ENCODE data around the gene VTCN1. TPM values are rescaled to one million over a fixed set of nuclear protein-coding genes. Genes with fewer than 3 reads are reported as not detected.
"Not testable (repeated sequence)": the region's sequence is repeated elsewhere in the genome, so short reads cannot be mapped to it uniquely, and the experiment has no call there.

Gene VTCN1
- total RNA-seq, 4 donors from 2014 or later: not detected

DNA sequence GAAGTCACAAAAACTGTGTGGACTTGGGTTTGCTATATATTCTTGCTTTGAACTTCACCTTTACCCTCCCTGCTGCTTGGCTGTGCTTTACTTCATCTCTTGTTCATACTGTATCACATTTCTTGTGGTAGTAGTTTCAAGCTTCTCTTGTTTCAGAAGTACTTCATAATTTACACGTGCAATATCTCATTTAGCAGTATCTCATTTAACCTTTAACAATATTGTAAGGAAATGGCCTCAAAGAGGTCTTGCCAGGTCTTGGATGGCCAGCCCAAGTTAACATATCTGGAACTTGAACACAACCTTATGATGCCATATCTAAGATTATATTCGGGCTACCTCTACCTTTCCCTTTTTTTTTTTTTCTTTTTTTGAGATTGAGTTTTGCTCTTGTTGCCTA is 87.5 kb downstream of the VTCN1 start:
- Histone ChIP-seq H3K27ac (replicated peaks in 1 of 4) (no peak overlapping the region), H3K27me3 (no peaks in the 10 kb centered on the region), H3K4me1 (peaks cover 14 to 19% (median 18%) of the 10 kb centered on the region in 4 donors), H3K36me3 (peaks cover 0 to 2% (median 0%) of the 10 kb centered on the region in 4 donors), H3K9me3 (no peaks in the 10 kb centered on the region), H3K4me3 (no peak overlapping the region)
- intact Hi-C loops (cut with DNase I): loop anchor here (10.0 kb wide), 2 partner anchors 242 to 548 kb away; partner anchors contain the start of genes CD58 and MAN1A2
- 96% methylated on average over 2 of the region's 2 CpGs for WGBS
- no peak for DNase-seq (ENCODE audit: extremely low spot score)
- TF ChIP-seq POLR2AphosphoS5 (IDR thresholded peaks at IDR 0.05): no peak
- TF ChIP-seq POLR2A (IDR thresholded peaks at IDR 0.05; ENCODE audit: low read depth): no peak
- TF ChIP-seq, protein P1, sequence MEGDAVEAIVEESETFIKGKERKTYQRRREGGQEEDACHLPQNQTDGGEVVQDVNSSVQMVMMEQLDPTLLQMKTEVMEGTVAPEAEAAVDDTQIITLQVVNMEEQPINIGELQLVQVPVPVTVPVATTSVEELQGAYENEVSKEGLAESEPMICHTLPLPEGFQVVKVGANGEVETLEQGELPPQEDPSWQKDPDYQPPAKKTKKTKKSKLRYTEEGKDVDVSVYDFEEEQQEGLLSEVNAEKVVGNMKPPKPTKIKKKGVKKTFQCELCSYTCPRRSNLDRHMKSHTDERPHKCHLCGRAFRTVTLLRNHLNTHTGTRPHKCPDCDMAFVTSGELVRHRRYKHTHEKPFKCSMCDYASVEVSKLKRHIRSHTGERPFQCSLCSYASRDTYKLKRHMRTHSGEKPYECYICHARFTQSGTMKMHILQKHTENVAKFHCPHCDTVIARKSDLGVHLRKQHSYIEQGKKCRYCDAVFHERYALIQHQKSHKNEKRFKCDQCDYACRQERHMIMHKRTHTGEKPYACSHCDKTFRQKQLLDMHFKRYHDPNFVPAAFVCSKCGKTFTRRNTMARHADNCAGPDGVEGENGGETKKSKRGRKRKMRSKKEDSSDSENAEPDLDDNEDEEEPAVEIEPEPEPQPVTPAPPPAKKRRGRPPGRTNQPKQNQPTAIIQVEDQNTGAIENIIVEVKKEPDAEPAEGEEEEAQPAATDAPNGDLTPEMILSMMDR (IDR thresholded peaks at IDR 0.05): no peak
- TF ChIP-seq EP300 (IDR thresholded peaks at IDR 0.05): no peak

DNA sequence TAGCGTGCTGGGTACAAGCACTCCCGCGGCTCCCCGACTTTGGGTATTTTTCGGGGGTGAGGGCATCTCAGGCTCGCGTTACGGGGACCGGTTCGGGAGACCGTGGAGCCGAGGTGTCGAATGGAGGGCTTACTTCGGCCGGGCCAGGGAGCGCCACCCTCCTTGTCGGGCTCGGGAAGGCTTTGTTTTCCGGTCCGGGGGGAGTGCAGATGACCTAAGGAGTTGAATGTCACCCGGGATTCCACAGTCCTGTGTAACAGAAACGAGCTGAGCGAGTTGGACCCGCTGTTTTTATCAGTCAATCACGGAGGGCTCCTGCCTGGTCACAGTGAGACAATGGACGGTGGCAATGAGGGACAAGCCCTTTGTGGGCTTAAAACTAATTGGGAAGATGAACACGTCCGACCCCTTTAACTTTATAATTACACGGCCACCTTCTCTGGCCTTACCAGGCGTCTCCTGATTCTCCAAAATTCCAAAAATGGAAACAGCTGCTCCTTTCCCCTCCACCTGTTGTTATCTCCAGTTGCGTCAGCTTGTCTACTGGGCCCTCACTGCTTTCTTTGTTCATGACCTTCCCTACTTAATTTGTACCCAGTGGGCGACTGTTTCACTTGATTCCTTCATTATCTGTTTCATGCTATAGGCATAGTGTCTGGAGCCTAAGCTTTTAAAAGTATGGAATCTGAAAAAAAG is 88.2 kb downstream of the VTCN1 start:
- H3K36me3 ChIP-seq: peaks cover 0 to 9% (median 0%) of the 10 kb centered on the region in 4 donors
- H3K27ac ChIP-seq (replicated peaks in 1 of 4): peak overlapping the region; percentile 83 to 89 (median 88)
- DNase-seq (ENCODE audit: extremely low spot score): no peak
- H3K27me3 ChIP-seq: no peaks in the 10 kb centered on the region
- H3K4me1 ChIP-seq: peaks cover 14 to 26% (median 21%) of the 10 kb centered on the region in 4 donors
- TF ChIP-seq, protein P1 (IDR thresholded peaks at IDR 0.05): no peak
- no peak for TF ChIP-seq POLR2AphosphoS5 (IDR thresholded peaks at IDR 0.05)
- no peak for TF ChIP-seq EP300 (IDR thresholded peaks at IDR 0.05)
- no peak for TF ChIP-seq POLR2A (IDR thresholded peaks at IDR 0.05; ENCODE audit: low read depth)
- H3K9me3 ChIP-seq: no peaks in the 10 kb centered on the region
- WGBS: 63% methylated on average over 13 of the region's 32 CpGs
- intact Hi-C loops (cut with DNase I): loop anchor here (10.0 kb wide), 2 partner anchors 242 to 548 kb away; partner anchors contain the start of genes CD58 and MAN1A2
- H3K4me3 ChIP-seq: peak overlapping the region; percentile 70 to 79 (median 74)

DNA sequence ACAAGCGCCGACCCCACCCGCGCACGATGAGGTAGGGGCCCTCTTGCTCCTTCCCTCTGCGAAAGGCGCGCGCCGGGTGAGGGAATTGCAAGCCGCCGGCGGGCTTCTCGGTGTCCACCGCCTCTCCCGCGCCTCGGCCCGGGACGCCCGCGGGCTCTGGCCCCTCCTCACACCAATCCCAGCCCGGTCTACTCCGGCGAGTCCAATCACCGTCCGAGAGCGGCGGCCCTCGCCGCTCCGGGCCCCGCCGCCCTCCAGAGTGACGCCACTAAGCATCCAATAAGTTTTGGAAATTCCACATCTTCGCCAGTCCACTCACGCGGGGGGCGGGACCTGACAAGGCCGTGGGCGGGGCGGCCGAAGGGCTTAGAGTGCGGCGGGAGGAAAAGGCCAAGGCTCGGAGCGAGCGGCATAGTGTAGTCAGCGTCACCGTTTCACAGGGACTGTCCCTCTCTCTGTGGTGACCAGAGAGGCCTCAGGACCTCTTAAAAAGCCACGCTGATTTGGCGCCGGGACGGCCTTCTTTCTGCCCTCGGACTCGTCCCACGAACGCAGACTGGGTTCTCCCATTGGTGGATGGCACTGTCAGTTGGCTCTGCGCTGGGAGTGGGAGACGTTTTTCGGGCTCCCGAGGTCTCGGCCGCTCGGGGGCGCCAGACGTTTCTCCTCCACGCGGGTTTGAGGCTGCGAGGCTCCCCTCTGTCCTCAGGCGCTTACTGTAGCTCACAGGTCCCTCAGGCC is 89.0 kb downstream of the VTCN1 start, which contains the start of gene TRIM45:
Gene TRIM45 (minus strand): TSS at position 161 of the 741 bp plus-strand sequence. CDS start 548 bp downstream, outside the sequence.
- TF ChIP-seq POLR2AphosphoS5 (IDR thresholded peaks at IDR 0.05) (peak; percentile 66 to 72), POLR2A (IDR thresholded peaks at IDR 0.05; ENCODE audit: low read depth) (peak; percentile 2), EP300 (IDR thresholded peaks at IDR 0.05) (no peak)
- TF ChIP-seq, protein P1 (IDR thresholded peaks at IDR 0.05): peak; percentile 68 to 80 (median 71)
- Histone ChIP-seq H3K27me3 (no peaks in the 10 kb centered on the region), H3K9me3 (no peaks in the 10 kb centered on the region), H3K4me1 (peaks cover 14 to 27% (median 21%) of the 10 kb centered on the region in 4 donors), H3K36me3 (peaks cover 0 to 9% (median 0%) of the 10 kb centered on the region in 4 donors), H3K27ac (replicated peaks in 1 of 4) (peak within 1 kb of the TSS; percentile 83 to 89 (median 88)), H3K4me3 (peak within 1 kb of the TSS; percentile 70 to 79 (median 74))
- DNase-seq (ENCODE audit: extremely low spot score): peak; percentile 98
- intact Hi-C loops (cut with DNase I): loop anchor here (10.0 kb wide), 2 partner anchors 243 to 547 kb away; partner anchors contain the start of genes CD58 and MAN1A2
- 0% methylated on average over 20 of the region's 71 CpGs for WGBS

DNA sequence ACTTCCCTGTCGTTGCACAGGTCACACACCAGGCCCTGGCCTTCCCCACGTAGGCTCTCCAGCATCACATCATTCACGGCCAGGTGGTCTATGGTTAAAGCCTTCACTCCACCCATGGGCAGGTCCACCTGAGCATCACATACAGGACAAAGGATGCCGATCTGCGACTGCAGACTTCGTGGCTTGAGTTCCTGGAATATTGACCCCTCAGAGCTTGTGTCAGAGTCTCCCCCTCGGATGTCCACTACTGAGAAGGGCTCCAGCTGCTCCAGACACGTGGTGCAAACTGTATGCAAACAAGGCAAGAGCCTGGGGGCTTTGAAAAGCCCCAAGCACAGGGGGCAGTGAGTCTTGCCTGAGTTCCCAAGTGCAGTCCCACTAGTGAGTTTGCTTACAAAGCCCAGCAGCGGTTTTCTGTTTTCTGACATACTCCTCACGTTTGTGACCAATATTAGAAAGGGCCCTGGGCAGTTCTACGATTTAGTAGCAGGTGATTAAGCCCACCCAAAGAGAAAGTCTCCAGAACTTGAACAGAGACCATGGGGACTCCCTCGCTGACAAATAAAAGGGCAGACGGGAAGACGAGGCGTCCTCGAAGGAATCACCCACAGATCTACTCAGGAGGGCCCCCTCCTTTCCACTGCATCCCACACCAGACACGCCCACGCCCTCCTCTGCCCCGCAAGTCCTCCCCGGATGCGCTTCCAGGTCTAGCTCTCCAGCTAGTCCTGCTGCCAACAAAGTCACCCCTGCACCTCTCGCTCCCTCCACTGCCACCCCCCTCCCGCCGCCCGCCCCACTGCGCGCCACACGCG is 89.7 kb downstream of the VTCN1 start:
- TF ChIP-seq, protein P1 (IDR thresholded peaks at IDR 0.05): no peak
- TF ChIP-seq POLR2AphosphoS5 (IDR thresholded peaks at IDR 0.05) (no peak), POLR2A (IDR thresholded peaks at IDR 0.05; ENCODE audit: low read depth) (no peak), EP300 (IDR thresholded peaks at IDR 0.05) (no peak)
- H3K9me3 ChIP-seq: no peaks in the 10 kb centered on the region
- H3K27me3 ChIP-seq: no peaks in the 10 kb centered on the region
- H3K4me3 ChIP-seq: peak overlapping the region; percentile 70 to 79 (median 74)
- H3K36me3 ChIP-seq: peaks cover 0 to 15% (median 0%) of the 10 kb centered on the region in 4 donors
- peaks cover 14 to 27% (median 21%) of the 10 kb centered on the region in 4 donors for H3K4me1 ChIP-seq
- WGBS: 30% methylated on average over 14 of the region's 29 CpGs
- intact Hi-C loops (cut with DNase I): loop anchor here (10.0 kb wide), 2 partner anchors 244 to 546 kb away; partner anchors contain the start of genes CD58 and MAN1A2
- peak overlapping the region; percentile 83 to 89 (median 88) for H3K27ac ChIP-seq (replicated peaks in 1 of 4)
- no peak for DNase-seq (ENCODE audit: extremely low spot score)

DNA sequence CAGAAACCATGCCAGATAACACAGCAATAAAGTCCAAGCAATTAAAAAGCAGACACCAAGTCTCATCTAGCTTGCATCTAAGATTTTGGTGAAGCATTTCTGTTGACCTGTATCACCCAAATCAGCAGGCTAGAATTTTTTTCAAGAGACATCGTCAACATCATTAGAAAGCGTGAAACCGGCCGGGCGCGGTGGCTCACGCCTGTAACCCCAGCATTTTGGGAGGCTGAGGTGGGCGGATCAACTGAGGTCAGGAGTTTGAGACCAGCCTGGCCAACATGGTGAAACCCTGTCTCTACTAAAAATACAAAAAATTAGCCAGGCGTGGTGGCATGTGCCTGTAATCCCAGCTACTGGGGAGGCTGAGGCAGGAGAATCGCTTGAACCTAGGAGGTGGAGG is 91.6 kb downstream of the VTCN1 start:
- H3K27me3 ChIP-seq; intact Hi-C loops (cut with DNase I); H3K9me3 ChIP-seq; H3K27ac ChIP-seq (replicated peaks in 1 of 4); DNase-seq (ENCODE audit: extremely low spot score); H3K4me3 ChIP-seq: not testable (repeated sequence)
- Histone ChIP-seq H3K36me3 (peaks cover 0 to 30% (median 8%) of the 10 kb centered on the region in 4 donors), H3K4me1 (peaks cover 14 to 27% (median 21%) of the 10 kb centered on the region in 4 donors)
- 97% methylated on average over 10 of the region's 10 CpGs for WGBS
